ENCODE results near the gene ASAP3.

- TF ChIP-seq EZH2 (IDR thresholded peaks at IDR 0.05; ENCODE audit: insufficient read depth, poor library complexity, severe bottlenecking) (no peak), EZH2phosphoT487 (IDR thresholded peaks at IDR 0.05; ENCODE audit: insufficient read depth, low read depth) (no peak)
Observed at GRCh38 chr1:23428136-23428905, 55.7 kb downstream of the ASAP3 start.

Measured in GM23248 (cell line).